Activated CD4-positive, alpha-beta memory T cell treated with anti-CD3 and anti-CD28 coated beads, Interleukin-2, amount 10 ng/mL, durations not matched to agents 7 days and 5 days (primary cell): ENCODE results near the gene TTBK2. TPM values are rescaled to one million over a fixed set of nuclear protein-coding genes. Genes with fewer than 3 reads are reported as not detected.
"Not testable (repeated sequence)": the region's sequence is repeated elsewhere in the genome, so short reads cannot be mapped to it uniquely, and the experiment has no call there.

Source experiments
- CTCF ChIA-PET: fragments of 350-600 bp; sonication (Branson Sonifier 250); formaldehyde crosslinking; loops from one replicate; lab custom pipeline; 2021; ENCODE audit warnings: antibody characterized with exemption, inconsistent platforms; lab: Charles Lee
- POLR2A ChIA-PET: fragments of 350-600 bp; sonication (Branson Sonifier 250); formaldehyde crosslinking; loops from one replicate; lab custom pipeline; 2021; ENCODE audit warnings: antibody characterized with exemption; lab: Charles Lee
- DNase-seq: peaks from one replicate; pipeline ENCODE4 v3.0.0-alpha.2; 2020
- H3K27ac Mint-ChIP-seq: one replicate; pipeline ENCODE4 v1.8.0; 2021; ENCODE audit warnings: mild to moderate bottlenecking, mixed read lengths
- H3K27me3 Mint-ChIP-seq: one replicate; pipeline ENCODE4 v1.8.0; 2021; ENCODE audit warnings: mixed read lengths
- H3K36me3 Mint-ChIP-seq: one replicate; pipeline ENCODE4 v1.8.0; 2021; ENCODE audit warnings: low read depth, mixed read lengths
- H3K4me1 Mint-ChIP-seq: one replicate; pipeline ENCODE4 v1.8.0; 2021; ENCODE audit warnings: mixed read lengths
- H3K4me3 Mint-ChIP-seq: one replicate; pipeline ENCODE4 v1.8.0; 2021; ENCODE audit warnings: mild to moderate bottlenecking, mixed read lengths
- H3K9me3 Mint-ChIP-seq: one replicate; pipeline ENCODE4 v1.8.0; 2021; ENCODE audit warnings: mixed read lengths
- total RNA-seq, 2 experiments: library from RNA; stranded (reverse); gene quantifications; one replicate each; pipeline ENCODE4 v1.2.3, GENCODE V29; 2021

Gene TTBK2
- total RNA-seq, 2 experiments from 2014 or later = 14.6 to 18.6 TPM

DNA sequence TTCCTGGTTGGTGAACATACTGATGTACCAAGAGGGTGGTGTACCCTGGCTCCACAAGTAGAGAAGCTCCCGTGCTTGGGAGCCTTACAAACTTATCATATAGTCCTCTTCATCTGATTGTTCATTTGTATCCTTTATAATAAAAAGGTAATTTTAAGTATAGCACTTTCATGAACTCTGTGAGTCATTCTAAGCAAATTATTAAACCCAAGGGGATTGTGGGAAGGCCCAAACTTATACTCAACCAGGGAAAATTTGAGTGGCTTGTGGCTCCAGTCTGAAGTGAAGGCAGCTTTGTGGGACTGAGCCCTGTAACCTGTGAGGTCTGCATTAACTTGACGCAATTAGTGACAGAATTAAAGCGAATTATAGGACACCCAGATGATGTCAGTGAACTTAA is 29.0 kb downstream of the TTBK2 start:
- Mint-ChIP-seq H3K36me3 (peaks cover 6% of the 10 kb centered on the region), H3K27me3 (no peaks in the 10 kb centered on the region), H3K4me1 (no peaks in the 10 kb centered on the region), H3K27ac (no peak overlapping the region), H3K9me3 (peaks cover 8% of the 10 kb centered on the region), H3K4me3 (no peak overlapping the region)
- ChIA-PET POLR2A (no interaction called here), CTCF (interaction anchor here (0.7 kb wide), 1 partner anchor 75 kb away, joined by 5 read pairs; no protein-coding TSS in a partner anchor)
- no peak for DNase-seq

DNA sequence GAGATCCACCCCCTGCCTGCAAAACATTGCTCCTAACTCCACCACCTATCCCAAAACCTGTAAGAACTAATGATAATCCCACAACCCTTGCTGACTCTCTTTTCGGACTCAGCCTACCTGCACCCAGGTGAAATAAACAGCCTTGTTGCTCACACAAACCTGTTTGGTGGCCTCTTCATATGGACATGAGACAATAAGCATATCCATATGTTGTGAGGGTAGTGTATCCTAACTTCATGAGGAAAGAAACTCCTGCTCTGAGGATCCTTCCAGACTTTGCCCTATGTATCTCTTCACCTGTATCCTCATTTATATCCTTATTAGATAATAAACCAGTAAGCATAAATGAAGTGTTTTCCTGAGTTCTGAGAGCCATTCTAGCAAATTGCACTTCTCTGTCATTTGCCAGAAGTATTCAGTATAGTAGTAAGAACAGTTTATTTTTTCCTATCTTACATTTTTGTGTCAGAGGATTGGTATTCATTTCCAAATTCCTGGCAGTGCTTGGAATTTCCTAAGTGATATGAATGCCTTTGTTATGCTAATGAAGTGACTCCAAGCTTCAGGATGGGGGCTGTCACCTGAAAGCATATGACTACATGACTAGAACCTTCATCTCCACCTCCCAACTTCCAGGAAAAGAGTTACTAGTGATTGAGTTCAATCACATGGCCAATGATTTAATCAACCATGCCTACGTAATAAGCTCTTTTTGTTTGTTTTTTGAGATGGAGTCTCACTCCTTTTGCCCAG is 30.2 kb downstream of the TTBK2 start:
- Mint-ChIP-seq H3K27ac (no peak overlapping the region), H3K4me3 (no peak overlapping the region), H3K36me3 (peaks cover 2% of the 10 kb centered on the region), H3K27me3 (no peaks in the 10 kb centered on the region), H3K9me3 (peaks cover 8% of the 10 kb centered on the region), H3K4me1 (no peaks in the 10 kb centered on the region)
- no peak for DNase-seq
- POLR2A ChIA-PET = no interaction called here
- CTCF ChIA-PET = no interaction called here

DNA sequence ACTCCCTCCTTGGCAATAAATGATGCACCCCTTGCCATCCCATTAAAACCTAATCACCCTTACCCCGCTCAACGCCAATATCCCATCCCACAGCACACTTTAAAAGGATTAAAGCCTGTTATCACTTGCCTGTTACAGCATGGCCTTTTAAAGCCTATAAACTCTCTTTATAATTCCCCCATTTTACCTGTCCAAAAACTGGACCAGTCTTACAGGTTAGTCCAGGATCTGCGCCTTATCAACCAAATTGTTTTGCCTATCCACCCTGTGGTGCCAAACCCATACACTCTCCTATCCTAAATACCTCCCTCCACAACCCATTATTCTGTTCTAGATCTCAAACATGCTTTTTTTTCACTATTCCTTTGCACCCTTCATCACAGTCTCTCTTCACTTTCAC is 33.2 kb downstream of the TTBK2 start:
- CTCF ChIA-PET, H3K27ac Mint-ChIP-seq, POLR2A ChIA-PET, H3K4me1 Mint-ChIP-seq, H3K36me3 Mint-ChIP-seq, H3K27me3 Mint-ChIP-seq, H3K9me3 Mint-ChIP-seq, DNase-seq, H3K4me3 Mint-ChIP-seq: not testable (repeated sequence)

DNA sequence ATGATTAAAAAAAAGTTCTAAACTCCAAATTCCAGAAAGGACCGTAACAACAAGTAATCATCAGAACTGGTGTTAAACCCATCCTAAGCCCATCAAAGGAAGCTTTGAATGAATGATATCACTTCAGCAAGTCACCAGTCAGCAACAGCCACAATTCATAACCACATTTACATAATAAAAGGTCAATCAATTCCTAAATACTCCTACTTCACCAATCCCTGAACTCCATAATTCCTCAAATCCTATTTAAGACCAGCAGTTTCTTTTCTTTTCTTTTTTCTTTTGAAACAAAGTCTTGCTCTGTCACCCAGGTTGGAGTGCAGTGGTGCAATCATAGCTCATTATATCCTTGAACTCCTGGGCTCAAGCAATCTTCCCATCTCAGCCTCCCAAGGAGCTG is 40.5 kb downstream of the TTBK2 start:
- no peak for DNase-seq
- Mint-ChIP-seq H3K4me3 (no peak overlapping the region), H3K27ac (no peak overlapping the region), H3K4me1 (no peaks in the 10 kb centered on the region), H3K36me3 (peaks cover 2% of the 10 kb centered on the region), H3K27me3 (no peaks in the 10 kb centered on the region), H3K9me3 (peaks cover 4% of the 10 kb centered on the region)
- ChIA-PET CTCF (no interaction called here), POLR2A (no interaction called here)

DNA sequence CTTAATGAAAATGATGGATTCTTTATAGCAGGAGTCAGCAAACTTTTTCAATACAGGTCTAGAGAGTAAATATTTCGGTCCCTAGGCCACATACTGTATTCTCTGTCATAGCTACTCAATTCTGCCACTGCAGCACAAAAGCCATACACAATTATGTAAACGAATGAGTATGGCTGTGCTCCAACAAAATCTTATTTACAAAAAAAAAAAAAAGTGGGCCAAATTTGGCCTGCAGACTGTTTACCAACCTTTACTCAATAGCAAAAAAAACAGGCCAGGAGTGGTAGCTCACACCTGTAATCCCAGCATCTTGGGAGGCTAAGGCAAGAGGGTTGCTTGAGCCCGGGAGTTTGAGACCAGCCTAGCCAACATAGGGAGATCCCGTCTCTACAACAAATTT is 41.1 kb downstream of the TTBK2 start:
- Mint-ChIP-seq H3K36me3 (peaks cover 2% of the 10 kb centered on the region), H3K4me3 (no peak overlapping the region), H3K27me3 (no peaks in the 10 kb centered on the region), H3K27ac (no peak overlapping the region), H3K9me3 (no peaks in the 10 kb centered on the region), H3K4me1 (no peaks in the 10 kb centered on the region)
- ChIA-PET POLR2A (no interaction called here), CTCF (no interaction called here)
- no peak for DNase-seq

DNA sequence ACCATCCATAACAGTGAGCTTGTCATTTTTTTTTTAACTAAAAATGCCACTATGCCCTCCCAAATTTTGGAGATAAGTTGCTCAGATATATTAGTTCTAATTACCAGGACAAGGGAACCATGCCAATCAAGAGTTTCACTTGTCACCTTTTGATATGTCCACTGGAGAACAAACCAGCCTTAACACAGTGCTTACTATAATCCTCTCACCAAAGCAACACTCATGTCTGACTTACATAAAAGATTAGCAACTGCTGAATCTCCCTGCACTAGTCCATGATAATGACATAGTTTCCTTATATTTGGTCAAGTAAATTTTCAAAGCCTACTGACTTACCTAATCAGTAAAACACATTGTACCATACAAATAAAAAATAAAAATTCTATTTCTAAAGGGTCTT is 44.4 kb downstream of the TTBK2 start:
- Mint-ChIP-seq H3K4me3 (no peak overlapping the region), H3K36me3 (peaks cover 2% of the 10 kb centered on the region), H3K9me3 (no peaks in the 10 kb centered on the region), H3K4me1 (no peaks in the 10 kb centered on the region), H3K27ac (no peak overlapping the region), H3K27me3 (no peaks in the 10 kb centered on the region)
- no peak for DNase-seq
- CTCF ChIA-PET = interaction anchor here (0.7 kb wide), 2 partner anchors 53 to 1254 kb away, joined by 3 to 4 read pairs; no protein-coding TSS in a partner anchor
- POLR2A ChIA-PET = no interaction called here

DNA sequence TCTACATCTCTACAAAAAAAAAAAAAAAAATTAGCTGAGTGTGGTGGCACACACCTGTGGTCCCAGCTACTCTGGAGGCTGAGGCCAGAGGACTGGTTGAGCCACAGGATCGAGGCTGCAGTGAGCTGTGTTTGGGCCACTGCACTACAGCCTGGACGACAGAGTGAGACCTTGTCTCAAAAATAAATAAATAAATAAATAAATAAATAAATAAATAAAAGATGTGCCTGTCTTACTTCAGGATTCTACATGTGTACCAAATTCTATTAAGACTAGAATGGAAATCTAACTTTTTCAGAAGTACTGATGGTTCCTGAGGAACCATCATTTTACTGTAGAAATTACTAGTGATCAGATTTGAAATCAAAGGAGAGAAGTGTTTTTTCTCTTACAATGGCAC is 51.9 kb downstream of the TTBK2 start:
- no peak overlapping the region for H3K4me3 Mint-ChIP-seq
- H3K36me3 Mint-ChIP-seq = no peaks in the 10 kb centered on the region
- no peak for DNase-seq
- POLR2A ChIA-PET = no interaction called here
- no peak overlapping the region for H3K27ac Mint-ChIP-seq
- CTCF ChIA-PET = no interaction called here
- H3K27me3 Mint-ChIP-seq = no peaks in the 10 kb centered on the region
- no peaks in the 10 kb centered on the region for H3K9me3 Mint-ChIP-seq
- H3K4me1 Mint-ChIP-seq = no peaks in the 10 kb centered on the region

DNA sequence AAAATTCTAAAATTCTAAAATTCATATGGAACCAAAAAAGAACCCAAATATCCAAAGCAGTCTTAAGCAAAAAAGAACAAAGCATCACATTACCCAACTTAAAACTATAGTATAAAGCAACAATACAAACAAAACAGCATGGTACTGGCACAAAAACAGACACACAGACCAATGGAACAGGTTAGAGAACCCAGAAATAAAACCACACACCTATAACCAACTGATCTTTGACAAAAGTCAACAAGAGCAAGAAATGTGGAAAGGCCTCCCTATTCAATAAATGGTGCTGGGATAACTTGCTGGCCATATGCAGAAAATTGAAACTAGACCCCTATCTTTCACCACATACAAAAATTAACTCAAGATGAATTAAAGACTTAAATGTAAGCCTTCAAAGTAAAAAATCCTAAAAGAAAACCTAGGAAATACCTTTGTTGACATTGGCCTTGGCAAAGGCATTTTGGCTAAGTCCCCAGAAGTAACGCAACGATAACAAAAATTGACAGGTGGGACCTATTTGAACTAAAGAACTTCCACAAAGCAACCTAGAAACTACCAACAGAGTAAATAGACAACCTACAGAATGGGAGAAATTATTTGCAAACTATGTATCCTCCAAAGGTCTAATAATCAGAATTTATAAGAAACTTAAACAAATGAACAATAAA is 56.9 kb downstream of the TTBK2 start:
- CTCF ChIA-PET = no interaction called here
- no peaks in the 10 kb centered on the region for H3K4me1 Mint-ChIP-seq
- H3K27ac Mint-ChIP-seq = no peak overlapping the region
- no peaks in the 10 kb centered on the region for H3K9me3 Mint-ChIP-seq
- H3K27me3 Mint-ChIP-seq = no peaks in the 10 kb centered on the region
- no peak overlapping the region for H3K4me3 Mint-ChIP-seq
- no peak for DNase-seq
- peaks cover 6% of the 10 kb centered on the region for H3K36me3 Mint-ChIP-seq
- POLR2A ChIA-PET = no interaction called here

DNA sequence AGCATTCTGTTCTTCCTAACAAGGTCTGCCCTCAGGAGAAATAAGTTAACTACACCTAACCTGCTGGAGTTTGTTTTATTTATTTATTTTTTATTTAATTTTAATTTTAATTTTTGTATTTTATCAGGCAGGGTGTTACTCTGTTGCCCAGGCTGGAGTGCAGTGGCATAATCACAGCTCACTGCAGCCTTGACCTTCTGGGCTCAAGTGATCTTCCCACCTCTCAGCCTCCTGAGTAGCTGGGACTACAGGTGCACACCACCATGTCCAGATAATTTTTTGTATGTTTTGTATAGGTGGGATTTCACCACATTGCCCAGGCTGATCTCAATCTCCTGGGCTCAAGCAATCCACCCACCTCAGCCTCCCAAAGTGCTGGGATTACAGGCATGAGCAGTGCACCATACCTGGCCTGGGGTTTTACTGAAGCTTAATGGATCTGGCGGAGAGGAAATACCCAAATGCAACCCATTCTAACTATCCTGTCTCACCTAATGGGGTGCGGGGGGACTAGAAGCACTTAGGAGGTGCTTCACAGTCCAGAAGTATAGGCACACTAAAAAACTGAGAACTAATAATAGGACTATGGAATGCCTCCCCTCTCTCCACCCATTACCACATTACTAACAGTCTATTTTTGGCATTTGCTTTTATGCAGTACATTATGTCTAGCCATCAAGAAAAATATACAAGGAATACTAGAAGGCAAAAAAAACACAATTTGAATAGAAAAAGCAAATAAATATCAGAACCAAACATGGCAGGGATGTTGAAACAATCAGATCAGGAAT is 61.4 kb downstream of the TTBK2 start:
- H3K27ac Mint-ChIP-seq = no peak overlapping the region
- DNase-seq = no peak
- H3K4me3 Mint-ChIP-seq = no peak overlapping the region
- ChIA-PET POLR2A (no interaction called here), CTCF (no interaction called here)
- no peaks in the 10 kb centered on the region for H3K4me1 Mint-ChIP-seq
- H3K36me3 Mint-ChIP-seq = peaks cover 12% of the 10 kb centered on the region
- no peaks in the 10 kb centered on the region for H3K9me3 Mint-ChIP-seq
- H3K27me3 Mint-ChIP-seq = no peaks in the 10 kb centered on the region

DNA sequence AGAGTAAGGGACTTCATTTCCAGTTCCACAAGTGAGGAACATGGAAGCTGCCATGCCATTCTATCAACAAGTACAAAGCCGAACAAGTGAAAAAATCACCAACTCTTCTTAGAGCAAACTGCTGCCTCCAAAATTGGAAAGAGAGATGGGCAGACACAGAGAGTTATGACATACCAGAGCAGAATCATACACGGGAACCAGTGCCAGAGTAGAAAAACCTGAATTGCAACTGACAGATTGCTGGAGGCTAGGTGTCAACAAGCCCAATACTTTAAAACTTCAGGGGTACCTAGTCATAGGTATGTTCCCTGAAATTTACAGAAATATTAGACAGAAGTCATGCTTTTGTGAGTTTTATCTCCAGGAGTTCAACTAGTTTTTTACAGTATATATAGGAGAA is 62.0 kb downstream of the TTBK2 start:
- no peak overlapping the region for H3K4me3 Mint-ChIP-seq
- no peaks in the 10 kb centered on the region for H3K9me3 Mint-ChIP-seq
- no peak for DNase-seq
- no peaks in the 10 kb centered on the region for H3K4me1 Mint-ChIP-seq
- no peak overlapping the region for H3K27ac Mint-ChIP-seq
- POLR2A ChIA-PET = no interaction called here
- H3K36me3 Mint-ChIP-seq = peaks cover 12% of the 10 kb centered on the region
- CTCF ChIA-PET = no interaction called here
- H3K27me3 Mint-ChIP-seq = no peaks in the 10 kb centered on the region

DNA sequence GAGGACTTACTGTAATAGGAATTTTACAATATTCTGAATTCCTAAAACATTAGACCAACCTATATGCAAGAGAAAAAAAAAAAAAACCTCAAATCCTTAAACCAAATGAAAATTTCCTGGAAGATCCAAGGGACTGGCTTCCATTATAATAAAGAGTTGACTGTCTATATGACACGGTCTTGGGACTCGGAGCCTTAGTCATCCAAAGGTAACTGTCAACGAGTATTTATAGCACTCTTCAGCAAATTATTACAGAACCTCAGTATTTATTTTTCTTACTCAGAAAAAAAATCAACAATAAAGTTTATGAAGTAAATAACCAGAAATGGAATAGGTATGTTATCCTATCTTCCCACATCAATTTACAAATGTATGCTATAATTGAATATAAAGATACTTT is 66.0 kb downstream of the TTBK2 start:
- H3K4me3 Mint-ChIP-seq = no peak overlapping the region
- ChIA-PET CTCF (no interaction called here), POLR2A (no interaction called here)
- H3K36me3 Mint-ChIP-seq = peaks cover 6% of the 10 kb centered on the region
- no peak for DNase-seq
- H3K27me3 Mint-ChIP-seq = no peaks in the 10 kb centered on the region
- H3K4me1 Mint-ChIP-seq = no peaks in the 10 kb centered on the region
- no peaks in the 10 kb centered on the region for H3K9me3 Mint-ChIP-seq
- no peak overlapping the region for H3K27ac Mint-ChIP-seq

DNA sequence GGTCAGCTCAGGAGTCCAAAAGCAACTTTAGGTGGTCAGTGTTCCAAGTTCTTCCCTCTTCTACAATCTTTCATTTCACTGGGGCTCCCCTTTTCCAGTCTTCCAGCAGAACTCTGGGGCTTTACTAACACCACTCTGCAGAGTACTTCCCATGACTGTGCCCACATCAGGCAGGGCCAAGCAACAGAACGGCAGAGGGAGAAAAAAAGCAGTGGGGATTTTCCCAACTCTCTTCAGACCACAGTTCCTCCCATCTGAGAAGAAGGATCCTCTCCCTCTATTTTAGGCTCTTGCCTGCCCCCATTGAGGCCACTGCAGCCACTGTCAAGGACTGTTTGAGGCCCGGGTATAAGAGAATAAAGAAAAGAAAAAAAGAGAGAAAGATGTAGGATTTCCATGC is 70.7 kb downstream of the TTBK2 start:
- H3K27ac Mint-ChIP-seq = no peak overlapping the region
- CTCF ChIA-PET = no interaction called here
- POLR2A ChIA-PET = no interaction called here
- no peak overlapping the region for H3K4me3 Mint-ChIP-seq
- no peaks in the 10 kb centered on the region for H3K36me3 Mint-ChIP-seq
- no peak for DNase-seq
- no peaks in the 10 kb centered on the region for H3K9me3 Mint-ChIP-seq
- no peaks in the 10 kb centered on the region for H3K4me1 Mint-ChIP-seq
- no peaks in the 10 kb centered on the region for H3K27me3 Mint-ChIP-seq

DNA sequence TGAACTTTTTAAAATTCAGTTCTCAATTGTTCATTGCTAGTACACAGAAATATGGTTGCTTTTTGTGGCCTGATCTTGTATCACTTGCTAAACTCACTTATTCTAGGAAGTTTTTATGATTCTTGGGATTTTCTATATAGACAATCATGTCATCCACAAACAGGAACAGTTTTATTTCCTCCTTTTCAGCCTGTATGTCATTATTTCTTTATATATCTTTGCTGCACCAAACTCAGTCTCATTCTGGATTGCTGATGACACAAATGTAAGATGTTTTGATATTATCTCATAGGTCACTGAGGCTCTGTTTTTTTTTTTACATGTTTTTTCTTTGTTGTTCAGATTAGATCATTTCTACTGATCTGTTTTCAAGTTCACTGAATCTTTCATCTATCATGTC is 71.7 kb downstream of the TTBK2 start:
- no peak for DNase-seq
- H3K4me3 Mint-ChIP-seq = no peak overlapping the region
- peaks cover 1% of the 10 kb centered on the region for H3K36me3 Mint-ChIP-seq
- H3K27me3 Mint-ChIP-seq = no peaks in the 10 kb centered on the region
- CTCF ChIA-PET = no interaction called here
- peaks cover 2% of the 10 kb centered on the region for H3K9me3 Mint-ChIP-seq
- no peaks in the 10 kb centered on the region for H3K4me1 Mint-ChIP-seq
- POLR2A ChIA-PET = no interaction called here
- H3K27ac Mint-ChIP-seq = no peak overlapping the region
